Activated CD8-positive, alpha-beta memory T cell treated with anti-CD3 and anti-CD28 coated beads for 24 hours (primary cell): ENCODE data around the gene TLE6.
A peak's percentile ranks its signal among the peaks of the same experiment; 100 is the strongest.
"Not testable (repeated sequence)": the region's sequence is repeated elsewhere in the genome, so short reads cannot be mapped to it uniquely, and the experiment has no call there.

Source experiments
- DNase-seq: peaks from one replicate; pipeline ENCODE4 v3.0.0-alpha.2; 2020

Gene TLE6

GRCh38 chr19:3031607-3031867 lies 54.2 kb downstream of the TLE6 start:
- no peak for DNase-seq

- no peak for DNase-seq
These were observed 56.4 kb downstream of the TLE6 start for GRCh38 chr19:3033595-3034405.

- DNase-seq = no peak
These were observed 57.0 kb downstream of the TLE6 start for GRCh38 chr19:3034406-3034655.

- DNase-seq = peak; percentile 82
These were observed 57.5 kb downstream of the TLE6 start for GRCh38 chr19:3034656-3035541.

DNA sequence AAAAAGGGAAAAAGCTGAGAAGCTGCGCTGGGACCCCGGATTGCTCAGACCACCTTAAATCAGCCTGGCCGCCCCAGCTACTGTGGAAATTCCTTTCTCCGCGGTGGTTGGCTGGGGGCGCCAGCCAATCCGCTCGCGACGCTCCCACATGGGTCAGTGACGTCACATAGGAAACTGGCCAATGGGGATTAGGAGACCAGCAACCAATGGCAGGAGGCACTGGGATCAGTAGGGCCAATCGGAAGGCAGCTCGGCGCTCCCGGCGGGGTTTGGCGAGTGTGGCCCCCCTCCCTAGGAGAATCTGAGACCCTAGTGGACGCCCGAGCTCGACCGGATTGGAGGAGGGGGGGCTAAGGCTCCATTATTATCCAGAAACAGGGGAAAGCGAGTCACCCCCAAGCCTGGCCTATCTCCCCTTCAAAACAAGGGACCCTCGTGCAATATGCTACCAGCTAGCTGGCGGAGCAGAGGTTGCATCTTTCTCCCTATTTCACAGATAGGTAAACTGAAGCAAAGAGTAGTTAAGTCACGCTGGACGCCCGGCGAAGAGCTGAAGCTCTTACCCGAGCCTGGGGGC lies 58.3 kb downstream of the TLE6 start:
- DNase-seq = peak; percentile 94

- peak; percentile 93 for DNase-seq
These were observed 59.0 kb downstream of the TLE6 start for GRCh38 chr19:3036119-3036976.

- DNase-seq = not testable (repeated sequence)
These were observed 59.7 kb downstream of the TLE6 start for GRCh38 chr19:3036977-3037544.

DNA sequence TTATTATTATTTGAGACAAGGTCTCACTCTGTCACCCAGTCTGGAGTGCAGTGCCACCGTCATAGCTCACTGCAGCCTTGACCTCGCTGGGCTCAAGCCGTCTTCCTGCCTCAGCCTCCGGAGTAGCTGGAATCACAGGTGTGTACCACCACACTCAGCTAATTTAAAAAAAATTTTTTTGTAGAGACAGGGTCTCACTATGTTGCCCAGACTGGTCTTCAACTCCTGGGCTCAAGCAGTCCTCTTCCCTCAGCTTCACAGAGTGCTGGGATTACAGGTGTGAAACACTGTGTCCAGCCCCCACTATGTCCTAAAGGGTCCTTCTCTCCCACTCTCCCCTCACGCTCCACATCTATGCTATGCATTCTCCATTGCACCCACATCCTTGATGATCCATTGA lies 60.9 kb downstream of the TLE6 start:
- DNase-seq = no peak

DNA sequence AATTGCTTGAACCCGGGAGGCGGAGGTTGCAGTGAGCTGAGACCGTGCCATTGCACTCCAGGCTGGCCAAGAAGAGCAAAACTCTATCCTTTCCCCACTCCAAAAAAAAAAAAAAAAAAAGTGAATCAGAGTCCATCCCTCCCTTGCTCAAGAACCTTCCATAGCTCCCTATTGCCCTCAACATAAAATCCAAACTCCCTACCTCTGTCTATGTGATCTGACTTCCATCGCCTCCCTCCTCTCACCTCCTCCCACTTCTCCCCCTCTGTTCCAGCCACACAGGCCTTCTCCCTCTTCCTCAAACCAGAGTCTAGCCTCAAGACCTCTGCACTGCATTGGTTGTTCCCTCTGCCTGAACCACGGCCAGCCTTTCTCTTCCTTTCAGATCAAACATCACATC lies 61.8 kb downstream of the TLE6 start:
- no peak for DNase-seq

DNA sequence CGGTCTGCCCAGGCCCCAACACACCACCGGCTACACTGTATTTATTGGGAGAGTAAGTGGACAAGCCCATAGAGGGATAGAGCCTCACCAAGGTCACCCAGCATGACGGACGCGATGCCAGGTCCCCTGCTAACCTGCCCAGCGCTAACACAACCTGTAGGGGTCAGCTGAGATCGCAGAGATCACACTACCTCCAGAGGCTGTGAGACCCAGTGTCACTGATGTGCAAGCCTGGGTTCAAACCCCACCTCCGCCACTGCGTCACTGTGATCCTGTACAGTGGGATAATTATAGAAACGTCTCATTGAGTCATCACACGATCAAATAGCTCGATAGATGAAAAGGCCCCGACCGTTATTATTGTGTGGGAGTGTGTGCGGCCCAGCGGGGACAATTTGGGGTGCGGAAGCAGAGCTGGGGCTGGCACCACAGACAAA lies 62.3 kb downstream of the TLE6 start:
- DNase-seq = no peak

GRCh38 chr19:3041327-3041726 lies 64.0 kb downstream of the TLE6 start:
- DNase-seq = no peak

GRCh38 chr19:3041761-3042620 lies 64.6 kb downstream of the TLE6 start:
- DNase-seq = no peak

- DNase-seq = no peak
These were observed 65.4 kb downstream of the TLE6 start for GRCh38 chr19:3042621-3043267.
